LNCAP (cell line): ENCODE measurements around the gene MKRN1.

Experiments used
- CTCF ChIP-seq: fragments of 450-650 bp; IDR thresholded peaks from 2 replicates; pipeline ENCODE4 v1.5.1; 2017; ENCODE audit warnings: mild to moderate bottlenecking

MKRN1 gene

DNA sequence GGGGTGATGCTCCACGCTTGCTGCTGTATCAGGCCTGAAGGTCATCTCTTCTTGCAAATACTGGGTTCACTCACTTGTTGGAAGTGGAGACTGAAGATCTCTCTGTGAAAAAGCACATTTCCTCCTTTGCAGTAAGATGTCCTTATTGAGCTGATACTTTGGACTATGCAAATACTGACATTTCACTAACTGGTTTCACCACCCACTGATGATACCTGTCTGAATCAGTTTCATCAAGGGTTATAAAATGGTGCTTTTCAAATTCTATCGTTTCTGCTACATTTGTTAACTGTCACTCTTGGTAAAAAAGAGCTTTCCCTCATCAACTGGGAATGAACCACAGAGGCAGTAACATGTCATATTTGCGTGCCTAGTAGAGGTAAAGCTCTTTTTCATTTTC is 39.9 kb downstream of the MKRN1 start:
- no peak for TF ChIP-seq CTCF

DNA sequence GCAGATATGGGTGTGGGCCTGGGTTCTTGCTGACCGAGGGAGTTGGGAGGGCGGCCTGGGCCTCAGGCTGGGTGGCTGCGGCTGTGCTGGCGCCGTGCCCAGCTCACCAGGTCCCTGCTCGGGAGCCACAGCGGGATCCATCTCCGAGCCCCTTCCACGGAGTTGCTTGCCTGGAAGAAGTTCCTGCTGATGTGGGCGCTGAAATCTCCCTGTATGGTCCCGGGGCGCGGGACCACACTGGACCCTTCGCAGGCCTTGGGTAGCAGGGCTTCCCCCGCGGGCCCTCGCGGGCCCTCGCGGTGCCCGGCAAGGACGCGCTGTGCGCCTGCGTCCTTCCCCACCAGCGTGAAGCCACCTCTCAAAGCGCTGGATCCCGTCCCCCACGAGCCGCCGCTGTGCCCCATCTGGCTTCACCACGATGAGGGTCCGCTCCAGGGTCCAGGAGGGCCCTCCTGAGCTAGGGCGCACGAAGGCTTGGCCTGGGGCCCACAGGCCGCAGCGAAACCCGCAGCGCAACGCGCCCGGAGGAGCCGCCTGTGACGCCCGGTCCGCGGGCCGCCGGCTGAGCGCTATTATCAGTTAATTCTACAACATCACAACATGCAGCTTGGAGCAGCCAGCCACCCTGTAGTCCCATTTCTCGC is 43.9 kb downstream of the MKRN1 start:
- TF ChIP-seq CTCF = no peak

- TF ChIP-seq CTCF = no peak
Measured at GRCh38 chr7:140433396-140433795, 45.9 kb downstream of the MKRN1 start.

DNA sequence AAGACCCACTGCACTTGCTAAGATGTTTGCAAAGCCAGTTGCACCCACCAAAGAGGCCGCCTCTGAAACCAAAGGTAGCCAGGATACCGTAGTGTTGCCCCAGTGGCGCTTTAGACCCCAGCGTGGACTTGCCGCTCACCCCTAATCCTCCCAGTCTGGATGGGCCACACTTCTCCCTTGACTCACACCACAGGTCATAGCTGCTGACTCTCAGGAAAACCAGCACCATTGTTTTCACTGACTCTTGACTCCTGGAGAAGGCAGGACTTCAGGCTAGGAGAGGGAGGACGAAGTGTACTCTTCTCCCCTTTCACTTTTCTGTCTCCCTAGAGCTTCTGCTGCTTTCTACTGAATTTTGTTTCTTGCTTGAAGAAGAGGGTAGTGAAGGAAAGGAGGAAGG is 53.2 kb downstream of the MKRN1 start:
- no peak for TF ChIP-seq CTCF

GRCh38 chr7:140425718-140426117 is 53.6 kb downstream of the MKRN1 start:
- TF ChIP-seq CTCF = no peak

DNA sequence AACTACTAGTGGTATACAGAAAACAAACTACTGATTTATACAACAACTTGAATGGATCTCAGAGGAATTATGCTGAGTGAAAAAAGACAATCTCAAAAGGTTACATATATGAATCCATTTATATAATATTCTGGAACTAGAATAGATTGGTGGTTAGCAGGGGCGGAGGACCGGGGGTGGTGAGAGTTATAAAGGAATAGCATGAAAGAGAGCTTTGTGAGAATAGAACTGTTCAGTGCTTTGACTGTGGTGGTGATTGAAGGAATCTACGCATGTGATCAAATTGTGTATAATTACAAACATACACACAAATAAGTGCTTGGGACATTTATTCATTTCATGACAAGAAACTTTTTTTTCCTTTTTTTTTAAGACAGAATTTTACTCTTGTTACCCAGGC is 55.8 kb downstream of the MKRN1 start:
- TF ChIP-seq CTCF = no peak

- no peak for TF ChIP-seq CTCF
Measured at GRCh38 chr7:140421521-140421920, 57.8 kb downstream of the MKRN1 start.

DNA sequence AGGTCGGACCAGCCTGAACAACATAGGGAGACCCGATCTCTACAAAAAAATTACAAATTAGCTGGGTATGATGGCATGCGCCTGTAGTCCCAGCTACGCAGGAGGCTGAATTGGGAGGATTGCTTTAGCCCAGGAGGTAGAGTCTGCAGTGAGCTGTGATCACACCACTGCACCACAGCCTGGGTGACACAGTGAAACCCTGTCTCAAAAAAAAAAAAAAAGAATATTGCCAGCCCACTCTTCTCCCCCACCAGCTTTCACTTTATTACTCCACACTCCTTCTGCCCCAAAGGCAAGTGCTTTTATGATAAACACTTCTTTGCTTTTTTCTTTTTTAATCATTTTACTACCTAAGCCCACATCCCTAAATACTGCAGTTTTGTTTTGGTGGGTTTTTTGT is 60.7 kb downstream of the MKRN1 start:
- TF ChIP-seq CTCF = no peak
